ENCODE data around the gene MRFAP1L1. TPM values are rescaled to one million over a fixed set of nuclear protein-coding genes. Genes with fewer than 3 reads are reported as not detected.

MRFAP1L1 gene
- total and polyA plus RNA-seq, 4 donors = 46.1 to 75.1 (median 56.3) TPM

DNA sequence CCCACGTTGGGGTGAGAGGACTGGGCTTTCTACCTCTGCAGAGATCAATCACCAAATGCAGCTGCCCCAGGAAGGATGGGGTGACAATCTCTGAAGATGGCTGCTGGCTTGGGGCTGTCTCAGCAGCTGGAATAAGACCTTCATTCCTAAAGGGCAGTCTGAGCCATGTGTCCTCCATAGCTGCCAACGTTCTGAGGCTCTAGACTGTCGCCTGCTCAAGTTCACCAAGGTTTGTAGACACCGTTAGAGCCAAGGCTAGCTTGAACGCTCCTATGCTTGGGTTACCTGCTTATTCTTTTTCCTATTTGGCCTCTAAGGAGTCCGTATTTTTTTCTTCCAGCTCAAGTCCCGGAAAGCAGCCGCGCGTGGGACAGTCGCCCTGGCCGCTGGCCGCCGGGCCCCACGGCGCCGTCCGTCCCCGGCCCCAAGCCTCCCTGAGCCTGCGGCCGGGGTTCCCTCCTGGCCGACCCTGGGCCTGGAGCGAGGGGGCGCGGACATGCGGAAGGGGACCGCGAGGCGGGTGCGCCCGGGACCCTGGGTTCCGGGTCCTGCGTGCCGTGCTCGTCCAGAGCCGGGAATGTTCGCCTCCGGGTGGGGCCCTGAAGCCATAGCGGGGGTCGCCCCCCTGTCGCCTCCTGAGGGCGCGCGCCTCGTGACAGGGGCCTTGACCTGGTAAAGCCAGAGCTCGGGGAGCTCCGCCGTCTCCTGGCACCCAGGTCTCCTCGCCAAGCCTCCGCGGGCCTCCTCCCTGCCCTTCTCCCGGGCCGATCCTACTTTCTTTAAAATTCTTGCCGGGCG is 45.9 kb downstream of the MRFAP1L1 start:
- 14 to 24% methylated on average over 45 to 55 of the region's 55 CpGs for WGBS, 2 donors
- no peak for ATAC-seq (ENCODE audit: insufficient read depth, low FRiP score)
- Histone ChIP-seq H3K36me3 (ENCODE audit: control insufficient read depth in 4 of 4, insufficient read depth in 4 of 4, low read length in 4 of 4) (no peaks in the 10 kb centered on the region), H3K27me3 (ENCODE audit: control insufficient read depth in 3 of 3, insufficient read depth in 3 of 3, low read length in 2 of 3) (peaks cover 0 to 44% (median 38%) of the 10 kb centered on the region in 3 donors), H3K4me1 (ENCODE audit: control insufficient read depth in 5 of 5, insufficient read depth in 5 of 5, low read length in 5 of 5) (peaks cover 0 to 10% (median 8%) of the 10 kb centered on the region in 5 donors), H3K9me3 (ENCODE audit: control insufficient read depth in 4 of 4, insufficient read depth in 3 of 4, low read length in 3 of 4) (peaks cover 0 to 3% (median under 1%) of the 10 kb centered on the region in 4 donors), H3K9ac (ENCODE audit: insufficient read depth in 1 of 2, low read length in 2 of 2) (no peak overlapping the region), H3K4me3 (no peak overlapping the region), H3K27ac (ENCODE audit: low read depth in 1 of 2, low read length in 1 of 2) (no peak overlapping the region)
- DNase-seq = no peak
- TF ChIP-seq CTCF (IDR thresholded peaks at IDR 0.05; ENCODE audit: control extremely low read depth, extremely low read depth) = no peak

DNA sequence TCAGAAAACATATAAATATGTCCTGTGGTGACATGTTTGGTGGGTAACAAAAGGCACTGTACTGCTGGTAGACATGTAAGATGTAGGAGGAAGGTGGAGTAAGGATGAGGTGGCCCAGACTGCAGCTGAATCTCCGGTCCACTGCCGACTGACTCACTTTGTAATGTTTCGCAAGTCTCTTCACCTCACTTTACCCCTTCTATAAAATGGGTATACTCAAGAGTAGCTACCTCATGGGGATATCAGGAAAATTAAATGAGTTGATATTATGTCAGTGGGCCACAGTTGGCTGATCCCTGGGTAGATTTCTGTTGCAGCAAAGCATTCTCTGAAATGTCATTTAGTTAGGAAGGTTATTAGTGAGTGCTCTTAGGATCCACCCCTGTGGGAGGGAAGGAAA is 47.1 kb downstream of the MRFAP1L1 start:
- Histone ChIP-seq H3K9ac (ENCODE audit: insufficient read depth in 1 of 2, low read length in 2 of 2) (no peak overlapping the region), H3K27ac (ENCODE audit: low read depth in 1 of 2, low read length in 1 of 2) (no peak overlapping the region), H3K36me3 (ENCODE audit: control insufficient read depth in 4 of 4, insufficient read depth in 4 of 4, low read length in 4 of 4) (no peaks in the 10 kb centered on the region), H3K4me1 (ENCODE audit: control insufficient read depth in 5 of 5, insufficient read depth in 5 of 5, low read length in 5 of 5) (peaks cover 0 to 14% (median 8%) of the 10 kb centered on the region in 5 donors), H3K27me3 (ENCODE audit: control insufficient read depth in 3 of 3, insufficient read depth in 3 of 3, low read length in 2 of 3) (peaks cover 0 to 44% (median 39%) of the 10 kb centered on the region in 3 donors), H3K4me3 (no peak overlapping the region), H3K9me3 (ENCODE audit: control insufficient read depth in 4 of 4, insufficient read depth in 3 of 4, low read length in 3 of 4) (peaks cover 0 to 3% (median under 1%) of the 10 kb centered on the region in 4 donors)
- ATAC-seq (ENCODE audit: insufficient read depth, low FRiP score) (no peak), DNase-seq (no peak)
- 88 to 91% methylated on average over 3 of the region's 3 CpGs for WGBS, 2 donors
- TF ChIP-seq CTCF (IDR thresholded peaks at IDR 0.05; ENCODE audit: control extremely low read depth, extremely low read depth) = no peak

GRCh38 chr4:6660430-6660829 is 49.2 kb downstream of the MRFAP1L1 start:
- no peak for TF ChIP-seq CTCF (IDR thresholded peaks at IDR 0.05; ENCODE audit: control extremely low read depth, extremely low read depth)
- Histone ChIP-seq H3K4me1 (ENCODE audit: control insufficient read depth in 5 of 5, insufficient read depth in 5 of 5, low read length in 5 of 5) (peaks cover 0 to 14% (median 8%) of the 10 kb centered on the region in 5 donors), H3K9ac (ENCODE audit: insufficient read depth in 1 of 2, low read length in 2 of 2) (no peak overlapping the region), H3K27me3 (ENCODE audit: control insufficient read depth in 3 of 3, insufficient read depth in 3 of 3, low read length in 2 of 3) (peaks cover 0 to 43% (median 42%) of the 10 kb centered on the region in 3 donors), H3K36me3 (ENCODE audit: control insufficient read depth in 4 of 4, insufficient read depth in 4 of 4, low read length in 4 of 4) (no peaks in the 10 kb centered on the region), H3K27ac (ENCODE audit: low read depth in 1 of 2, low read length in 1 of 2) (no peak overlapping the region), H3K9me3 (ENCODE audit: control insufficient read depth in 4 of 4, insufficient read depth in 3 of 4, low read length in 3 of 4) (peaks cover 0 to 3% (median under 1%) of the 10 kb centered on the region in 4 donors), H3K4me3 (no peak overlapping the region)
- WGBS, 2 donors = 98 to 100% methylated on average over 3 of the region's 3 CpGs
- ATAC-seq (ENCODE audit: insufficient read depth, low FRiP score) (no peak), DNase-seq (no peak)

All from lung (tissue), 12 donors.